Colonic mucosa (tissue), 4 donors: ENCODE results near the gene PANK1. TPM values are rescaled to one million over a fixed set of nuclear protein-coding genes. Genes with fewer than 3 reads are reported as not detected.

ENCODE experiments used
- DNase-seq: peaks from one replicate; pipeline ENCODE4 v3.0.0-alpha.2; 2020
- H3K27ac ChIP-seq: fragments of 200-600 bp; one replicate; pipeline ENCODE4 v1.8.0; 2021
- H3K27me3 ChIP-seq: fragments of 200-600 bp; one replicate; pipeline ENCODE4 v1.8.0; 2021
- H3K36me3 ChIP-seq: fragments of 200-600 bp; one replicate; pipeline ENCODE4 v1.8.0; 2021
- H3K4me1 ChIP-seq: fragments of 200-600 bp; one replicate; pipeline ENCODE4 v1.8.0; 2021; ENCODE audit warnings: mild to moderate bottlenecking
- H3K4me3 ChIP-seq: fragments of 200-600 bp; one replicate; pipeline ENCODE4 v1.8.0; 2021
- H3K9ac ChIP-seq, 2 donors: one replicate each; pipeline ENCODE4 v1.7.0; 2013; ENCODE audit warnings: control low read depth in 2 of 2, low read depth in 2 of 2, low read length in 2 of 2
- H3K9me3 ChIP-seq: fragments of 200-600 bp; one replicate; pipeline ENCODE4 v1.8.0; 2021
- CTCF ChIP-seq: fragments of 200-600 bp; IDR thresholded peaks from one replicate; pipeline ENCODE4 v1.8.0; 2022; ENCODE audit warnings: antibody characterized with exemption, mild to moderate bottlenecking
- intact Hi-C: fragments of 100-400 bp; cut with DNase I; formaldehyde crosslinking; loops from one replicate; pipeline ENCODE4 v1.14.1; 2022
- total RNA-seq, 2 donors: library from RNA; stranded (reverse); fragmentation: NEBNext Ultra II Directional in 1 of 2; extraction: Animal tissue kit (Norgen Biotek cat#: 25700) in 1 of 2; gene quantifications; one replicate each; pipeline ENCODE4 v1.2.1, GENCODE V29; 2021
- donor health status: healthy.
- donor health status: DM: no; HTN: no; CAD: no.
- donor health status: DM: no; HTN: no; CAD: no.

PANK1 gene
- total RNA-seq, 2 donors from 2014 or later: 22.8 to 55.4 TPM

GRCh38 chr10:89600041-89600440 is 45.0 kb downstream of the PANK1 start:
- no peaks in the 10 kb centered on the region for H3K9me3 ChIP-seq
- H3K4me1 ChIP-seq: no peaks in the 10 kb centered on the region
- no peak overlapping the region for H3K4me3 ChIP-seq
- no peaks in the 10 kb centered on the region for H3K36me3 ChIP-seq
- H3K27me3 ChIP-seq: no peaks in the 10 kb centered on the region
- no peak for DNase-seq
- H3K27ac ChIP-seq: no peak overlapping the region
- no peak for TF ChIP-seq CTCF
- H3K9ac ChIP-seq: no peak overlapping the region
- intact Hi-C loops: no loop called here

GRCh38 chr10:89593043-89593442 is 52.0 kb downstream of the PANK1 start:
- Histone ChIP-seq H3K9me3 (no peaks in the 10 kb centered on the region), H3K27ac (no peak overlapping the region), H3K9ac (no peak overlapping the region), H3K36me3 (no peaks in the 10 kb centered on the region), H3K27me3 (no peaks in the 10 kb centered on the region), H3K4me3 (no peak overlapping the region), H3K4me1 (no peaks in the 10 kb centered on the region)
- no peak for TF ChIP-seq CTCF
- DNase-seq: no peak
- intact Hi-C loops: no loop called here

- Histone ChIP-seq H3K4me1 (no peaks in the 10 kb centered on the region), H3K27ac (no peak overlapping the region), H3K27me3 (no peaks in the 10 kb centered on the region), H3K9ac (no peak overlapping the region), H3K36me3 (no peaks in the 10 kb centered on the region), H3K4me3 (no peak overlapping the region), H3K9me3 (no peaks in the 10 kb centered on the region)
- intact Hi-C loops: no loop called here
- no peak for DNase-seq
- no peak for TF ChIP-seq CTCF
Observed at GRCh38 chr10:89592539-89592938, 52.5 kb downstream of the PANK1 start.

- H3K36me3 ChIP-seq: no peaks in the 10 kb centered on the region
- H3K9me3 ChIP-seq: no peaks in the 10 kb centered on the region
- no peak for DNase-seq
- TF ChIP-seq CTCF: no peak
- no peak overlapping the region for H3K9ac ChIP-seq
- no peak overlapping the region for H3K4me3 ChIP-seq
- intact Hi-C loops: no loop called here
- no peaks in the 10 kb centered on the region for H3K4me1 ChIP-seq
- H3K27ac ChIP-seq: no peak overlapping the region
- no peaks in the 10 kb centered on the region for H3K27me3 ChIP-seq
Observed at GRCh38 chr10:89591796-89592271, 53.2 kb downstream of the PANK1 start.

GRCh38 chr10:89591111-89591795 is 53.8 kb downstream of the PANK1 start:
- no peak for TF ChIP-seq CTCF
- Histone ChIP-seq H3K27ac (no peak overlapping the region), H3K4me3 (no peak overlapping the region), H3K27me3 (no peaks in the 10 kb centered on the region), H3K36me3 (no peaks in the 10 kb centered on the region), H3K9me3 (no peaks in the 10 kb centered on the region), H3K9ac (no peak overlapping the region), H3K4me1 (no peaks in the 10 kb centered on the region)
- DNase-seq: no peak
- intact Hi-C loops: no loop called here
